ENCODE measurements around the gene ENOSF1. TPM values are rescaled to one million over a fixed set of nuclear protein-coding genes. Genes with fewer than 3 reads are reported as not detected.

The ENOSF1 gene
- total RNA-seq, 3 donors from 2014 or later = 72.0 to 132 (median 95.2) TPM

DNA sequence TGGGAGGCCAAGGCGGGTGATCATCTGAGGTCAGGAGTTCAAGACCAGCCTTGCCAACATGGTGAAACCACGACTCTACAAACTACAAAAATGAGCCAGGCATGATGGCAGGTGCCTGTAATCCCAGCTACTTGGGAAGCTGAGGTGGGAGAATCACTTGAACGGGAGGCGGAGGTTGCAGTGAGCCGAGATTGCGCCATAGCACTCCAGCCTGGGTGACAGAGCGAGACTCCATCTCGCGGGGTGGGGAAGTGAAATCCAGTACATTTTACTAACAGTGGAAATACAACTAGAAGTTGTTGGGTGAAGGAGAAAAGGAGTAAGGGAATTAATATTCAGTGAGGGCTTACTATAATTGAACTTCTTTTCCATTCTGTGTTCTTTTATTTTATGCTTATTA is 13.2 kb upstream of the ENOSF1 start:
- DNase-seq = no peak
- TF ChIP-seq, protein P1, sequence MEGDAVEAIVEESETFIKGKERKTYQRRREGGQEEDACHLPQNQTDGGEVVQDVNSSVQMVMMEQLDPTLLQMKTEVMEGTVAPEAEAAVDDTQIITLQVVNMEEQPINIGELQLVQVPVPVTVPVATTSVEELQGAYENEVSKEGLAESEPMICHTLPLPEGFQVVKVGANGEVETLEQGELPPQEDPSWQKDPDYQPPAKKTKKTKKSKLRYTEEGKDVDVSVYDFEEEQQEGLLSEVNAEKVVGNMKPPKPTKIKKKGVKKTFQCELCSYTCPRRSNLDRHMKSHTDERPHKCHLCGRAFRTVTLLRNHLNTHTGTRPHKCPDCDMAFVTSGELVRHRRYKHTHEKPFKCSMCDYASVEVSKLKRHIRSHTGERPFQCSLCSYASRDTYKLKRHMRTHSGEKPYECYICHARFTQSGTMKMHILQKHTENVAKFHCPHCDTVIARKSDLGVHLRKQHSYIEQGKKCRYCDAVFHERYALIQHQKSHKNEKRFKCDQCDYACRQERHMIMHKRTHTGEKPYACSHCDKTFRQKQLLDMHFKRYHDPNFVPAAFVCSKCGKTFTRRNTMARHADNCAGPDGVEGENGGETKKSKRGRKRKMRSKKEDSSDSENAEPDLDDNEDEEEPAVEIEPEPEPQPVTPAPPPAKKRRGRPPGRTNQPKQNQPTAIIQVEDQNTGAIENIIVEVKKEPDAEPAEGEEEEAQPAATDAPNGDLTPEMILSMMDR (IDR thresholded peaks at IDR 0.05) = no peak
- Histone ChIP-seq H3K4me1 (ENCODE audit: low read depth) (no peaks in the 10 kb centered on the region), H3K9me3 (no peaks in the 10 kb centered on the region), H3K36me3 (ENCODE audit: low read depth) (no peaks in the 10 kb centered on the region), H3K4me3 (no peak overlapping the region)
- no peak for ATAC-seq
- intact Hi-C loops (cut with DNase I, micrococcal nuclease) = no loop called here

DNA sequence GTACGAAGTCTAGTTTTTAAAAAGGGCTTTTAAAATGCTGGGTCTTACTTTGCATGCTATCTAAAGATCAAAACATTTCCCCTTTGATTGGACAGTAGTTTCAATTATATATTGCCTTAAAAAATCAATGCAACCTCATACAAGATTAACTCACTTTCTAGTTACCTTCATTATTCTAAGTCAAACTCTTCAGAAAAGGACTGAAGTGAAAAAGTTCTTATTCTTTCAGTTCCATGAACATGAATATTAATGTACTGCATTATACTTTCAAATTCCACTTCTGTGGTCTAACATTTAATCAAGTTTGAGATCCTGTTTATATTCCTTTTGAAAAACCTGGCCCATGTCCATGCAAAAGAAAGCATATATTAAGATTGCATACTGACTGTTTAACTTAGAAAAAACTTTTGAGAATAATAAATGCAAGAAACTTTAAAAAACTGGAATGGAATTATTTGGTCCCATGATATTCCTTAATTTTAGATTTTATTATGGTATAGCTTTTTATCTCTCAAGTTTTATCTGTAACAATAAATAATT is 11.2 kb upstream of the ENOSF1 start:
- intact Hi-C loops (cut with DNase I, micrococcal nuclease) = no loop called here
- DNase-seq (no peak), ATAC-seq (no peak)
- Histone ChIP-seq H3K4me3 (no peak overlapping the region), H3K36me3 (ENCODE audit: low read depth) (no peaks in the 10 kb centered on the region), H3K4me1 (ENCODE audit: low read depth) (no peaks in the 10 kb centered on the region), H3K9me3 (no peaks in the 10 kb centered on the region)
- TF ChIP-seq, protein P1 (IDR thresholded peaks at IDR 0.05) = no peak

DNA sequence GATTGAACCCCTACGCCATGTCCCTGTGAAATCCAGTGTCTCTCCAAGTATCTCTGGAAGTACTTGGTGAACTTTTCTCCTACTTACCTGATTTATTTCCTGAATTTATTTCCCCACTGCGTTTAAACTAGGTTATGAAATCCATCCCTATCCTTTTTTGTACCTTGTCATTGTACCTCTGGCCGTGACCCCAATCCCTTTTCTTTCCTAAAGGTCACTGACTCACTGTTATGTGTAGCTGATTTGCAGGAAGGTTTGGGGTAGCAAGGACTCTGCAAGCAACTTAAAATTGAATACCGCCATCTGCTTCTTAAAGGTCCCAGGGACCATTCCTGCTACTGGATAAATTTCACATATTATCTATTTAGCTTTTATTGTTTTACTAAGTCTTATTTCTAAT is 4.6 kb upstream of the ENOSF1 start:
- Histone ChIP-seq H3K4me3 (no peak overlapping the region), H3K36me3 (ENCODE audit: low read depth) (no peaks in the 10 kb centered on the region), H3K9me3 (peaks cover 2% of the 10 kb centered on the region), H3K4me1 (ENCODE audit: low read depth) (no peaks in the 10 kb centered on the region)
- DNase-seq (no peak), ATAC-seq (no peak)
- intact Hi-C loops (cut with DNase I, micrococcal nuclease) = no loop called here
- TF ChIP-seq, protein P1 (IDR thresholded peaks at IDR 0.05) = no peak

DNA sequence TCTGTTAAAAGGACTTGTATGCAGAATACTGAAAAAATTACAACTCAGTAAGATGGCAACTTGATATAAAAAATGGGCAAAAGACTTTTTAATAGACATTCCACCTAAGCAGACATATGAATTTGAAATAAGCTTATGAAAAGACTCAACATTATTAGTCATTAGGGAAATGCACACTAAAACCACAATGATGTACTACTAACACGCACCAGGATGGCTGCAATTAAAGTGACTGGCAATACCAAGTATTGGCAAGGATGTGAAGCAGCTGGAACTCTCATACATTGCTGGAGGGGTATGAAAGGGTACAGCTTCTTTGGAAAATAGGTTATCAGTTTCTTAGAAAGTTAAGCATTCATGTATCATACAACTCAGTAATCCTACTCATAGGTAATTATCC is 3.2 kb upstream of the ENOSF1 start:
- Histone ChIP-seq H3K36me3 (ENCODE audit: low read depth) (no peaks in the 10 kb centered on the region), H3K9me3 (peaks cover 2% of the 10 kb centered on the region), H3K4me3 (no peak overlapping the region), H3K4me1 (ENCODE audit: low read depth) (peaks cover 3% of the 10 kb centered on the region)
- TF ChIP-seq, protein P1 (IDR thresholded peaks at IDR 0.05) = no peak
- no peak for DNase-seq
- intact Hi-C loops (cut with DNase I, micrococcal nuclease) = no loop called here
- no peak for ATAC-seq

DNA sequence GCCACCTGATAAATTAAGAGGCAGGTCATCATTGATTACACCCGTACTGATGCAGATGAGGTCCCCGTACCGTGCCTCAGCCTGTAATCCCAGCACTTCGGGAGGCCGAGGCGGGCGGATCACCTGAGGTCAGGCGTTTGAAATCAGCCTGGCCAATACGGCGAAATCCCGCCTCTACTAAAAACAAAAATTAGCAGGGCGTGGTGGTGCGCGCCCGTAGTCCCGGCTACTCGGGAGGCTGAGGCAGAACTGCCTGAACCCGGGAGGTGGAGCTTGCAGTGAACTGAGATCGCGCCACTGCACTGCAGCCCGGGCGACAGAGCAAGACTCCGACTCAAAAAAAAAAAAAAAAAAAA is 683 bp upstream of the ENOSF1 start:
- DNase-seq (peak in 2 of 3 donors; percentile 59 to 66), ATAC-seq (peak; percentile 29)
- Histone ChIP-seq H3K4me3 (peak overlapping the region; percentile 35), H3K4me1 (ENCODE audit: low read depth) (peaks cover 3% of the 10 kb centered on the region), H3K36me3 (ENCODE audit: low read depth) (no peaks in the 10 kb centered on the region), H3K9me3 (peaks cover 2% of the 10 kb centered on the region)
- intact Hi-C loops (cut with DNase I, micrococcal nuclease) = no loop called here
- TF ChIP-seq, protein P1 (IDR thresholded peaks at IDR 0.05) = no peak

All from mucosa of descending colon (tissue), 3 donors.